ENCODE measurements around the gene GRIN3A. TPM values are rescaled to one million over a fixed set of nuclear protein-coding genes. Genes with fewer than 3 reads are reported as not detected.

The GRIN3A gene
- total RNA-seq, 4 donors from 2014 or later: 0.09 to 0.27 TPM; not detected in 2

DNA sequence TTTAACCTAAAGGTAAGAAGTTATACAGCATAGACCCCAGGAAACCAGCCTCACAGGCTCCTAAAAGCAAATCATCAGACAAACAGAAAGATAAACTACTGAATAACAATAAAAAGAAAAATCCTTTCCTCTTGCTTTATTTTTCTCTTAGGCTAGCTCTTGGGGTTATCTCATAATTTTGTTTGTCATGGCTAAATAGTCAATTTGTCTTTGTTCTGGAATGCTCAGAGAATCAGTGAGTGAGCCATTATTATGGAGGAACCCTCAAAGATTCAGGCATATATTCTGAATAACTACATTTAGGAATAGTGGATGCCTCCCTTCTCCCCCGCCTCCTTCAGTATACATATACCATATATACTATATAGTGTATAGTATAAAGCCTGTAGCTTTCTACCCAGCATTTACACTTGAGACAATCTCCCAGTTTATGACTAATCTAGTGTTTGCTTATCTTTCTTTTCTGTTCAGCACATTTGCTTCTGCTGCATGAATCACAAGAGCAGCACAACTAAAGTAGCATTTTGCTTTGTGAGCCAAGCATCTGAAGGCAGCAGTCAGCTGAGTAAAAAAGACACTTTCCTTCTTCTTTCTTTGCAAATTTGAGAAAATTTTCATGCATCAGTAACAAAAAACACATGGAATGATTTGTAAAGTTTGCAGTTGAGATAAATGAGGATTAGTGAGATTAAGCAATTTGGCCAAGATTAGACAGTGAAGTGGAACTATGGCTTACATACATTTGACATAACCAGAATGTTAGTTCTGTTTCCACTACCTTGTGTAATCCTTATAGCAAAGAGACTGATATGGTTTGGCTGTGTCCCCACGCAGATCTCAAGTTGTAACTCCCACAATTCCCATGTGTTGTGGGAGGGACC, 98.4 kb downstream of the GRIN3A start:
- H3K9me3 ChIP-seq: peaks cover 0 to 5% (median 0%) of the 10 kb centered on the region in 4 donors
- H3K4me3 ChIP-seq: no peak overlapping the region
- TF ChIP-seq, protein P1, sequence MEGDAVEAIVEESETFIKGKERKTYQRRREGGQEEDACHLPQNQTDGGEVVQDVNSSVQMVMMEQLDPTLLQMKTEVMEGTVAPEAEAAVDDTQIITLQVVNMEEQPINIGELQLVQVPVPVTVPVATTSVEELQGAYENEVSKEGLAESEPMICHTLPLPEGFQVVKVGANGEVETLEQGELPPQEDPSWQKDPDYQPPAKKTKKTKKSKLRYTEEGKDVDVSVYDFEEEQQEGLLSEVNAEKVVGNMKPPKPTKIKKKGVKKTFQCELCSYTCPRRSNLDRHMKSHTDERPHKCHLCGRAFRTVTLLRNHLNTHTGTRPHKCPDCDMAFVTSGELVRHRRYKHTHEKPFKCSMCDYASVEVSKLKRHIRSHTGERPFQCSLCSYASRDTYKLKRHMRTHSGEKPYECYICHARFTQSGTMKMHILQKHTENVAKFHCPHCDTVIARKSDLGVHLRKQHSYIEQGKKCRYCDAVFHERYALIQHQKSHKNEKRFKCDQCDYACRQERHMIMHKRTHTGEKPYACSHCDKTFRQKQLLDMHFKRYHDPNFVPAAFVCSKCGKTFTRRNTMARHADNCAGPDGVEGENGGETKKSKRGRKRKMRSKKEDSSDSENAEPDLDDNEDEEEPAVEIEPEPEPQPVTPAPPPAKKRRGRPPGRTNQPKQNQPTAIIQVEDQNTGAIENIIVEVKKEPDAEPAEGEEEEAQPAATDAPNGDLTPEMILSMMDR (IDR thresholded peaks at IDR 0.05): no peak
- TF ChIP-seq POLR2A (IDR thresholded peaks at IDR 0.05): no peak
- H3K27me3 ChIP-seq: no peaks in the 10 kb centered on the region
- no peak overlapping the region for H3K27ac ChIP-seq
- no peak for DNase-seq
- H3K36me3 ChIP-seq: no peaks in the 10 kb centered on the region
- peaks cover 0 to 8% (median 0%) of the 10 kb centered on the region in 4 donors for H3K4me1 ChIP-seq

DNA sequence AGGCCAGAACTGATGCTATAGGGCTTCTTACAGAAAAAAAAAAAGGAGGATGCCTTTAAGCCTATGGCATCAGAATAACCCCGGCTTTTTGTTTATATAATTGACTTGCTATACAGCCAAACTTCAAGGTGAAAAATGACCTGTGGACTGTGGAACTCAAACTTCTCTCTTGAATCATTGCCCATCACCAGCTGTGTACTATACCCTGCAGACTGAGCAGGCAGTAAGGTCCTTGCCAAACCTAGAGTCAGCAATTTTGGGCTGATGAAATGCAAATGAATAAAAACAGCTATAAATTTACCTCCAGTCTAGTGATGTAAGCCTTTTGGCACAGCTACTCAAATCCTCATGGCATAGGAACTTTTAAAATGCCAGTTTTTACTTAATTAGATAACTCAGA, 99.1 kb downstream of the GRIN3A start:
- Histone ChIP-seq H3K4me3 (no peak overlapping the region), H3K36me3 (no peaks in the 10 kb centered on the region), H3K9me3 (peaks cover 0 to 5% (median 0%) of the 10 kb centered on the region in 4 donors), H3K4me1 (peaks cover 0 to 8% (median 0%) of the 10 kb centered on the region in 4 donors), H3K27ac (no peak overlapping the region), H3K27me3 (no peaks in the 10 kb centered on the region)
- DNase-seq: no peak
- TF ChIP-seq, protein P1 (IDR thresholded peaks at IDR 0.05): no peak
- TF ChIP-seq POLR2A (IDR thresholded peaks at IDR 0.05): no peak

DNA sequence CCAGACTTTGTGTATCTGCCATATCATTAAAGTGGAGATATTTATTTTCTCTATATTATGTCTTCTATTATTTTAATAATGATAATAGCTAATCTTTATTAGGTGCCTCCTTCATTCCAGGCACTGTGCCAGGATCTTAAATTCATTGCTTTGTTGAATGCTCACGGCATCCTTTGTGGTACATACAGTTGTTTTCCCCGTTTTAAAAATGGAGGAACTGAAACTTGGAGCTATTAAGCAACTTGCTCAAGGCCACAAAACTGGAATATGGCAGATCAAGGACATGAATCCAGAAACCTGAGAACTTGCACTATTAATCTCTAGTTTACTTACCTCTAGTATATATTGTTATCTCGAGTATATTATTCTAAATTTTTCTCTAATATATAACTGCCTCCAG, 102.2 kb downstream of the GRIN3A start:
- Histone ChIP-seq H3K36me3 (no peaks in the 10 kb centered on the region), H3K4me1 (peaks cover 0 to 8% (median 0%) of the 10 kb centered on the region in 4 donors), H3K27me3 (no peaks in the 10 kb centered on the region), H3K4me3 (no peak overlapping the region), H3K9me3 (no peaks in the 10 kb centered on the region), H3K27ac (no peak overlapping the region)
- no peak for DNase-seq
- TF ChIP-seq POLR2A (IDR thresholded peaks at IDR 0.05): no peak
- TF ChIP-seq, protein P1 (IDR thresholded peaks at IDR 0.05): no peak

DNA sequence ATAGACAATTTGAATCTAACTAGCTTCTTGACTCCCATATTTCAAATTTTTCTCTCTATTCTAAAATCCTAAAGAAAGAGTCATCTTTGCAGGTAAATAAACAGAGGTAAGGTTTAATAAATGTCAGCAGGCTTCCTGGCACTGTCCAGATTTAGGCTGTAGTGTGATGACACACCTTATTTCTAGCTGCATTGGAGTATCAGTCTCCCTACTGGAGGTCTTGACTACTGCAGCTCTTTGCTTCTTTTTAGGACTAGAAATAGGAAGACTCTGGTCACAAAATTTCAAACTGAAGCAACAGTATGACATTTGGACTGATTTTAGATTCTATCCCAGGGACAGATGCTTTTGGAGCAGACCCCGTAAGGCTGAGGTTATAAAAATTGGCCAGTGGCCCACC, 103.0 kb downstream of the GRIN3A start:
- H3K9me3 ChIP-seq: no peaks in the 10 kb centered on the region
- DNase-seq: no peak
- peaks cover 0 to 12% (median 0%) of the 10 kb centered on the region in 4 donors for H3K4me1 ChIP-seq
- TF ChIP-seq, protein P1 (IDR thresholded peaks at IDR 0.05): no peak
- no peaks in the 10 kb centered on the region for H3K36me3 ChIP-seq
- H3K27ac ChIP-seq: no peak overlapping the region
- no peaks in the 10 kb centered on the region for H3K27me3 ChIP-seq
- no peak overlapping the region for H3K4me3 ChIP-seq

DNA sequence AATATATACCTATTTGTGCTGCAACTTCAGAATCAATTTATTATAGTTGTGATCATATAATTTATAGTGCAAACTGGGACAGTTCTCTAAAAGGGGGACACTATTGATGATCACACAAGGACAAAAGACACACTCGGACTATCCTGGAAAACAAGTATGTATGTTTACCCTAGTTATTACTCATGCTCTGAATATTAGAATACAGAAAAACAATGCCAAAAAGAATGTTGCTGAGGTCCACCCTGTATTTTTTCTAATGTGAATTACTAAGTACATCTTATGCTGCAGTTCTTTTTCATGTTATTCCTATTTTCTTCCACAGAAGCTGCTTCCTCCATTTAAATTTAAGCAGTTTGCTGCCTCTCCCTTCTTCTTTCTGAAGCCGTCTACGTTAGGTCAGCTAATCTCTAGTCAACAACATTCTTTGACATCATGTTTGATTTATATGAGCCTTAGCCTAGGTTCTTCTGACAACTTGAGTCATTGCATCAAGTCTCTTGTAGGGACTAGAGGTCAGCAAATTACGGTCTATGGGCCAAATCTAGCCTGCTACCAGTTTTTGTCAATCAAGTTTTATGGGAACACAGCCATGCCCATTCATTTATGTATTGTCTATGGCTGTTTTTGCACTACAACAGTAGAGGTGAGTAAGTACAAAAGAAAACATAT, 103.6 kb downstream of the GRIN3A start:
- H3K27ac ChIP-seq: no peak overlapping the region
- H3K36me3 ChIP-seq: no peaks in the 10 kb centered on the region
- H3K4me3 ChIP-seq: no peak overlapping the region
- TF ChIP-seq POLR2A (IDR thresholded peaks at IDR 0.05): no peak
- TF ChIP-seq, protein P1 (IDR thresholded peaks at IDR 0.05): no peak
- H3K9me3 ChIP-seq: no peaks in the 10 kb centered on the region
- no peak for DNase-seq
- no peaks in the 10 kb centered on the region for H3K27me3 ChIP-seq
- peaks cover 0 to 16% (median 0%) of the 10 kb centered on the region in 4 donors for H3K4me1 ChIP-seq

Data from Peyer's patch (tissue), 4 donors.